HG03175 (cell line): ENCODE results near the gene DHX34.
"Not testable (repeated sequence)": the region's sequence is repeated elsewhere in the genome, so short reads cannot be mapped to it uniquely, and the experiment has no call there.

Experiments used
- ATAC-seq: cut with Tn5 transposase; IDR thresholded peaks from one replicate; pipeline ENCODE4 v1.9.1; 2021; ENCODE audit warnings: mild to moderate bottlenecking, moderate library complexity; ENCODE audit not compliant: unreplicated experiment

The DHX34 gene

GRCh38 chr19:47348819-47349795 lies at the start of gene DHX34:
Gene DHX34, plus strand, starts transcription at chr19:47349315. Its CDS starts 3,716 bp downstream, at chr19:47353031.
- peak; percentile 98 for ATAC-seq

- ATAC-seq: not testable (repeated sequence)
Observed at GRCh38 chr19:47300867-47301266, 48.2 kb upstream of the DHX34 start.

GRCh38 chr19:47302249-47302648 lies 46.9 kb upstream of the DHX34 start:
- no peak for ATAC-seq

- no peak for ATAC-seq
Observed at GRCh38 chr19:47303966-47304365, 45.1 kb upstream of the DHX34 start.

- ATAC-seq: no peak
Observed at GRCh38 chr19:47305309-47305751, 43.8 kb upstream of the DHX34 start.

- ATAC-seq: no peak
Observed at GRCh38 chr19:47306303-47306702, 42.8 kb upstream of the DHX34 start.

- no peak for ATAC-seq
Observed at GRCh38 chr19:47309038-47309437, 40.1 kb upstream of the DHX34 start.

- no peak for ATAC-seq
Observed at GRCh38 chr19:47309608-47310007, 39.5 kb upstream of the DHX34 start, which contains the start of gene C5AR1. Gene C5AR1, plus strand, starts transcription at chr19:47309861. Its CDS starts 35 bp downstream, at chr19:47309896.

- no peak for ATAC-seq
Observed at GRCh38 chr19:47310323-47310722, 38.8 kb upstream of the DHX34 start.

GRCh38 chr19:47310819-47311218 lies 38.3 kb upstream of the DHX34 start:
- ATAC-seq: no peak

- ATAC-seq: no peak
Observed at GRCh38 chr19:47312366-47313006, 36.6 kb upstream of the DHX34 start.

GRCh38 chr19:47313754-47314295 lies 35.3 kb upstream of the DHX34 start:
- no peak for ATAC-seq

GRCh38 chr19:47315125-47315821 lies 33.8 kb upstream of the DHX34 start:
- ATAC-seq: no peak

- no peak for ATAC-seq
Observed at GRCh38 chr19:47316513-47316912, 32.6 kb upstream of the DHX34 start.

- no peak for ATAC-seq
Observed at GRCh38 chr19:47319923-47320871, 28.9 kb upstream of the DHX34 start.

- ATAC-seq: no peak
Observed at GRCh38 chr19:47321630-47322029, 27.5 kb upstream of the DHX34 start.

- ATAC-seq: no peak
Observed at GRCh38 chr19:47322058-47322457, 27.1 kb upstream of the DHX34 start.

GRCh38 chr19:47323409-47323808 lies 25.7 kb upstream of the DHX34 start:
- no peak for ATAC-seq

- no peak for ATAC-seq
Observed at GRCh38 chr19:47323872-47324271, 25.2 kb upstream of the DHX34 start.

GRCh38 chr19:47324502-47324901 lies 24.6 kb upstream of the DHX34 start:
- ATAC-seq: no peak
